NCI-H2227 (cell line): ENCODE results near the gene PANK3.
A peak's percentile ranks its signal among the peaks of the same experiment; 100 is the strongest.
"Not testable (repeated sequence)": the region's sequence is repeated elsewhere in the genome, so short reads cannot be mapped to it uniquely, and the experiment has no call there.

Source experiments
- DNase-seq: peaks from one replicate; lab custom pipeline; 2025; ENCODE audit not compliant: unreplicated experiment; lab: John Stamatoyannopoulos, UW

The PANK3 gene

DNA sequence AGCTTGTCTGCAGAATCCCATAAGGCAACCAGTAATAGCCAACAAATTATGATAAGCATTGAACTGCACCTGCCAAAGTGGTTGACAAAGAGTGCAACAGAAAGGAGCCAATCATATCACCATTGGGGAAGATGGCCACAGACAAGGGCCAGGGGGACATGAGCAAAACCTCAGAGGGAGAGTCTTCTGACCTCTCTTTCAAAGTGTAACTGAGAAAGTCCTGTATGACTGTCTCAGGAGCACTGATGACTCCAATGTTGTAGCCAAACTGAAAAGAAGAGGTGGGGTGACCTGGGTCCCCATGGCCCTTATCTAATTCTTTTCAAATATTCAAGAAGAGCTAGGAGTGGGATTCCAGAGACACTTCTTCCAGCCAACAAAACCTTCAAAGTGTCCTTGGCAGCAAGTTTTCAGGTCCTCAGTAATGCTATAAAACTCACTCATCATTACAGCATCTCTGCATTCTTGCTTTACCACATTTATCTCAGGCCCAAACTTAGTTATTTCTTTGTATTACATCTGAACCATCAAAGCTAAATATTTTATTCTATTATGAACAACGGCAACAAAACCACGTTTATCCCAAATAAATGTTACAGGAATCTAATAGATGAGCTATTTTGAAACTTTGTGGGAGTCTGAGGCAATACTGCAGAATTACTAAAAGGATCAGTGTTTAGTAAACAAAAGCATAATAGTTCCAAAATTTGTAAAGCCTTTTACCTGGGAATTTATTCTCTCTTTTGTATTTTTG is 25.6 kb downstream of the PANK3 start:
- DNase-seq, result no peak

DNA sequence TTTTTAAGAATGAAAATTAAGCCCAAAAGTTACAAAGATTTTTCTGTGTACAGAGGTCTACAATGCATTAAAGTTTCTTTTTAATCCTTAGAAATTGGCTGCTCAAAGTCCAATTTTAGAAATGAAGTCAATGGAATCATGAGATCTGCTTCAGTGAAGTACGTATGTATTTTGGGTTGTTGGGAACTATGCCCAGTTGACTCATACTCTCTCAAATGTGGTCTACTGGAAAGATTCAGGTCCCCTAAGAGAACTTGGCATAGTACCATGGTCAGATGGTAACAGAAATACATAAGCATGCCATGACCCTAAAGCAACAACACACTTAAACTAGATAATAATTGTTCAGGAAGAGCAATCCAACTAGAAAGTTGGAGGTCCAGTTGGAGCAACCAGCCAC is 27.0 kb downstream of the PANK3 start:
- no peak for DNase-seq

DNA sequence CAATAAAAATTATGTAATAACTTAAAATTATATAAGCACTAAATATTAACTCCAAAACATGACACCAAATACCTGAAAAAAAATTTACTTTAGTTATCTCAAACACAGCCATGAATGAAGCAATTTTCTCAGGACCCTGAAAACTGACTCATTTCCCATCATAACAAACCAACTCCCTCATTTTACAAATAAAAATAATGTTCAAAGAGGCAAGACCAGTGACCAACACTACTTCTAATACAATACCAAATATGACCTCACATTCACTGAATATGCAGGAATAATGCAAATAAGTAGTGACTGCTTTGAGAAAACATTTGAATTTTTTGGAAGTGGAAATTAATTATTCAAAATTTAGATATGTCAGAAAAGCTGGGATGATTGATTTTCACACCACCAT is 28.5 kb downstream of the PANK3 start:
- DNase-seq, result no peak

DNA sequence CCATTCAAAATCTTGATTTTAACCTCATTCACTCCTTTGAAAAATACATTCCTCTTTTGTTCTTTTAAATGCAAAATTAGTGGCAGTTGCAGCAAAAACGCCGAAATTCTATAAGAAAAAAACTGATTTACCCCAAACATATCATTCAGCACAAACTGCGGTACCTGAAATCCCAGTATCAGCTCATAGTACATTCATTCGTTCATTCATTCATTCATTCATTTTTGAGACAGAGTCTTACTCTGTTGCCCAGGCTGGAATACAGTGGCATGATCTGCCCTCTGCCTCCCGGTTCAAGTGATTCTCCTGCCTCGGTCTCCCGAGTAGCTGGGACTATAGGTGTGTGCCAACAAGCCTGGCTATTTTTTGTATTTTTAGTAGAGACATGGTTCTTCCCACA is 29.6 kb downstream of the PANK3 start:
- DNase-seq, result no peak

DNA sequence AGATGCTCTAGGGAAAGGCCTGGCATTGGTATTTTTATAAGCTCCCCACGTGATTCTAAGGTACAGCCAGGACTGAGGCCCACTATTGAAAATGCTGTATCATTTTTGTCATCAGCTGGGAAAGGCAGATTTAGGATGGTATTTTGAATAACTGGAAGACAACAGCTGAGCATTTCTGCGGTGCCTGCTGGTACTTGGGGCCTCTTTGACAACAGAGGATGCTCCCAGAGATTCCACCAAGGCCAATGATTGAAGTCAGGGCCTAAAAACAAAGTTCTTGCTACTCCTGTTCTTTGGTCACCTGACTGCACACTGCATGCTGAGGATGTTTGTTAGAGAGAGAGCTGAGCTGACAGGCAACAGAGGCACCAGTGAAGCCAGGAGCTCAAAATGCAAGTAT is 42.0 kb downstream of the PANK3 start:
- no peak for DNase-seq

DNA sequence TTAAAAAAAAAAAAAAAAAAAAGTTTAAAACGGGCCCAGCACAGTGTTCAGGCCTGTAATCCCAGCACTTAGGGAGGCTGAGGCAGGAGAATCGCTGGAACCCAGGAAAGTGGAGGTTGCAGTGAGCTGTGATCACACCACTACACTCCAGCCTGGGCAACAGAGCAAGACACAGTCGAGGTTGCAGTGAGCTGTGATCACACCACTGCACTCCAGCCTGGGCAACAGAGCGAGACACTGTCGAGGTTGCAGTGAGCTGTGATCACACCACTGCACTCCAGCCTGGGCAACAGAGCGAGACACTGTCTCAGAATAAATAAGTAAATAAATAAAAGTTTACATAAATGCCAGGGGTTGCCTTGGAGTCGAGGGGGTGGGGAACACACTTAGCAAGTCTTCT is 44.8 kb downstream of the PANK3 start:
- not testable (repeated sequence) for DNase-seq

DNA sequence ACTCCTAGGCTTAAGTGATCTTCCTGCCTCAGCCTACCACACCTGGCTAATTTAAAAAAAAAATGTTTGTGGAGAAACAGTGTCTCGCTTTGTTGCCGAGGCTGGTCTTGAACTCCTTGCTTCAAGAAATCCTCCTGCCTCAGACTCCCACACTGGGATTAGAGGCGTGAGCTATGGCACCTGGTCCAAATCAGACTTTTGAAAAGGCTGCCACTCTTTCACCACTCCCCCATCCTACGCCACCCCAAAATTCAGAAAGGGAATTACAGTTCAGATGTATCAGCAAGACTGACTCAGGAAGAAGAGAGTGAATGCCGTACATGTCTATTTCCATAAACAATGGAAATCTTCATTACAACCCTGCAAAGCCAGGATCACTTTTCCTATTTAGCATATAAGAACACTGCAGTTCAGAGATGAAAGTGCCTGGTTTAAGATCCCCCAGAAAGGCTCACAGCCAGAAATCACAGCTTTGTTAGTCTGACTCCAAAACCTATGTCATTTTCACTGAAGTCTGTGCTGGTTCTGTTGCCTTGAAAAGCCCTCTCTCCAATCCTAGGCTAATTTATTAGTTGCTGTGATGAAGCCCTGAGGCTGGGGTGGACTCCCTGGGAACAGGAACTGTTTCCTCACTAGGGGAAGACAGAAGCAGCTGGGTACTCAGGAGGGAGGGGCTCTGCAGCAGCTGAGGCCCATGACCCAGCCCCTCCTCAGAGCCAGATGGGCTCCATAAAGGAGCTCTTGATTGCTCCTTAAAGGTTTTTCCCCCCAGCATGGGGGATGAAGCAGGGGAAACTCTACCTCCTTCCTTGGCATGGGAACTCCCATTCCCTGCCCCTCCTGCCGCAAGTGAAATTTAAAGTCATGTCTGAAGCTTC is 46.9 kb downstream of the PANK3 start:
- peak; percentile 26 for DNase-seq

DNA sequence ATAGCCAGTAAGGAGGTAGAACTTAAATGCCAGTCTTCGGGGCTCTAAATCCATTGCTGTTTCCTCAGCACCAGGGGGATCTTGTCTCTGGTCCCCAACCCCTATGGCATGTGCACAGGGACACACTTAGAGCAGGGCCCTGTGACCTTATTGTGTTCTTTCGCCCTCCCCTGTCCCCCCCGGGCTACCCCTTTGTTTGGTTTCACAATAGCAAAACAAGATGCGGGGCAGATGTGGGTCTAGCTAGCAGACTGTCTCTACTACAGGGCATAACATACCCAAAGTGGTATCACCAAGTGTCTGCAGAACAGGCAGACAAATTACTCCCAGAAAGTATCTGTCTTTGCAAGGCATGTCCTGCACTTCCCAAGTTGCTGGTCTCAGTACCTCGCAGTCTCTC is 48.0 kb downstream of the PANK3 start:
- no peak for DNase-seq

DNA sequence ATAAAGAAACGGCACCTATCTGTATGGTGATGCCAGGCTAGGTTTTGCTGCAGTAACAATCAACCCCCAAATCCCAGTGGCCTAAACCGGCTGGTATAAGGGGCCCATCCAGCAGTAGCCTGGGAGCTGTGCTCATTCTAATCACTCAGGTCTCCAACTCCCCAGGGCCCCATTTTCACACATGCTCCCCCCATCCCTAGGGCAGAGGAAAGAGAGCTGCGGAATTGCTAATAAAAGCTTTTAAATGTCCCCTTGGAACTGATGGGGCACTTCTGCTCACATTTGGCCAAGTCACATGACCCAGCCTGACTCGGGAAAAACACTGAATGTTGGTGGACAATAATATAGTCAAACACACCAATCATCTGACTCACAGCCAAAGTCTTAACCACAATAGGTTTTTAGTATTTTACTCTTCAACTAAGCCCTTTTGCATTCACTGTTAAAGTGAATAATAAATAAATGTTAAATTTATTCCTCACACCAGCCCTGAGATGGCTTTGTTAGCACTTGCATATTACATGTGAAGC is 48.5 kb downstream of the PANK3 start:
- no peak for DNase-seq

DNA sequence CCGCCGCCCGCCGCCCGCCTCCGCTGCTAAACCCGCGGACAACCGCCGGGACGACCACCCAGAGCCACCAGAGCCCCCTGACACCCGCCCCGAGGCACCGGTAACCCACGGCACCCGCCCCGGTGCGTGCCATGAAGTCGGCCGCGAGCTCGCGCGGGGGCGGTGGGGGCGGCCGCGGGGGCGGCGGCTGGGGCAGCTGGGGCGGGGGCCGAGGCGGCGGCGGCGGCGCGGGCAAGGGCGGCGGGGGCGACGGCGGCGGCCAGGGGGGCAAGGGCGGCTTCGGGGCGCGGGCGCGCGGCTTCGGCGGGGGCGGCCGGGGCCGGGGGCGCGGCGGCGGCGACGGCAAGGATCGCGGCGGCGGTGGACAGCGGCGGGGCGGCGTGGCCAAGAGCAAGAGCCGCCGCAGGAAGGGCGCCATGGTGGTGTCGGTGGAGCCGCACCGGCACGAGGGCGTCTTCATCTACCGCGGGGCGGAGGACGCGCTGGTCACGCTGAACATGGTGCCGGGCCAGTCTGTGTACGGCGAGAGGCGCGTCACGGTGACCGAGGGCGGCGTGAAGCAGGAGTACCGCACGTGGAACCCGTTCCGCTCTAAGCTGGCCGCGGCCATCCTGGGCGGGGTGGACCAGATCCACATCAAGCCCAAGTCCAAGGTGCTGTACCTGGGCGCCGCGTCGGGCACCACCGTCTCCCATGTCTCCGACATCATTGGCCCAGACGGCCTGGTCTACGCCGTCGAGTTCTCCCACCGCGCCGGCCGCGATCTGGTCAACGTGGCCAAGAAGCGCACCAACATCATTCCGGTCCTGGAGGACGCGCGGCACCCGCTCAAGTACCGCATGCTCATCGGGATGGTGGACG is 49.6 kb downstream of the PANK3 start:
- peak; percentile 25 for DNase-seq

DNA sequence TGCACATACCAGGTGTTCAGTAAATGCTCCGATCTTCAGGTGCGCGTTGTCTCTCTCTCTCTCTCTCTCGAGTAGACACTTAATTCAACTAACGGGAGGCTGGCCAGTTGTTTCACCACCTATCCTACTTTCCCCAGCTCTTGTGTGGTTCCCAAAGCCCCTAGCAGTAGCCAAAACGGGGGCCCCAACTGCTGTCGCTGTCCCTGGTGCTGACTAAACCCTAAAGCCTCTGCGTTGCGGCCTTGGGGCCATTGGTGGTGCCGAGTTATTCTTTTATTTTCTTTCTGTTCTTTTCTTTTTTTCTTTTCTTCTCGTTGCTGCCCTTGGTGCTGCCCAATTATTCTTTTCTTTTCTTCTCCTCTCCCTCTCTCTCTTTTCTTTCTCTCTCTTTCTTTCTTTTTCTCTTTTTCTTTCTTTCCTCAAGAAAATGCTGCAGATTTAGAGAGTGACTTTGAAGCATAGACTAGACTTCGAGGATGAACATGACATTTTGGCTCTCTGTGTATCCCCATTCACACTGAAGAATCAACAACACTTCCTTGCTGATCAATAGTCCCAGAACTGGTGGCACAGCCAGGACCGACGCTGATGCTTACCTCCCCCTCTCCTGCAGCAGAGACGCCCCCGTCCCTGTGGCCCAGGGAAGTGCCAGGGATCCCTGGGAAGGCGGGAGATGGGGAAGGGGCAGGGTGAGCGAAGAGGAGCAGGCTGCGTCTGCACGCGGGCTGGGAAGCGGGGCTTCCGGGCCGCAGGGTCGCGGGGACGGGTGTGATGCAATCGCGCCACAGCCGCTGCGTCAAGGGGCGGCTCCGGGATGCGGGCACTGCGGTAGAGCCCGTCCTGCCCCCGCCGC is 50.4 kb downstream of the PANK3 start, which contains the start of gene FBLL1:
Gene FBLL1, plus strand, starts transcription at position 785 of the 853 bp plus-strand sequence. CDS start 200 bp downstream, outside the sequence.
- peak; percentile 66 for DNase-seq

DNA sequence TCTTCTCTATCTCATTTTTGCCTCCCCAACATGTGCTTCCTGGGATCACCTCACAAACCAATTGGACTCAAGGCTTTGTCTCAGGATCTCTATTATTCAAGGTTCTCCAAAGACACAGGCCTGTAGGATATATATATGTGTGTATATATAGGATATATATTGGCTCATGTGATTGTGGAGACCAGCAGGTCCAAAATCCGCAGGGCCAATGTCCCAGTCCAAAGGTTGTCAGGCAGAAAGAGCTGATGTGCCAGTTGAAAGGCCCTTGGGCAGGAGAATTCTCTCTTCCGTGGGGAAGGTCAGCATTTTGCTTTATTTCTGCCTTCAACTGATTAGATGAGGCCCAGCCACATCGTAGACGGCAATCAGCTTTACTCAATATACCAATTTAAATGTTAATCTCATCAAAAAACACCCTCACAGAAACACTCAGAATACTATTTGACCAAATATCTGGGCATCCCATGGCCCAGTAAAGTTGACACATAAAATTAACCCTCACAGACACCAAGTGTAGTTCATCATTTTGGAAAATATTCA is 51.3 kb downstream of the PANK3 start:
- no peak for DNase-seq

DNA sequence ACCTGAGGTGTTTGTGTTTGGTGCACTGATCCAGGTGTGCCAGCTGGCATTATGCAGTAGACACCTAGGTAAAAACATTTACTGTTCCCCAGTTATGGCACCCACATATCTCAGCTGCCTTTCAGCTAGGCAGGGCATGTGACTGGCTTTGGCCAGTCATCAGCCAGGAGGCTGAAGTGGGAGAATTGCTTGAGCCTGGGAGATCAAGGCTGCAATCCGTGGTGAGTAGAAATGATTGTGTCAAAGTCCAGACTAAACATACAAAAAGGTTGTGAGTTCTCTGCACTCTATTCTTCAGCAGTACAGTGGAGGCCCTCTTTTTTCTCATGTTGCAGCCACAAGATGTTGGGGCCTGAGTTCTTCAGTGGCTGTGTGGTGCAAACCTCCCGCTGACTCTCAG is 53.3 kb downstream of the PANK3 start:
- no peak for DNase-seq

DNA sequence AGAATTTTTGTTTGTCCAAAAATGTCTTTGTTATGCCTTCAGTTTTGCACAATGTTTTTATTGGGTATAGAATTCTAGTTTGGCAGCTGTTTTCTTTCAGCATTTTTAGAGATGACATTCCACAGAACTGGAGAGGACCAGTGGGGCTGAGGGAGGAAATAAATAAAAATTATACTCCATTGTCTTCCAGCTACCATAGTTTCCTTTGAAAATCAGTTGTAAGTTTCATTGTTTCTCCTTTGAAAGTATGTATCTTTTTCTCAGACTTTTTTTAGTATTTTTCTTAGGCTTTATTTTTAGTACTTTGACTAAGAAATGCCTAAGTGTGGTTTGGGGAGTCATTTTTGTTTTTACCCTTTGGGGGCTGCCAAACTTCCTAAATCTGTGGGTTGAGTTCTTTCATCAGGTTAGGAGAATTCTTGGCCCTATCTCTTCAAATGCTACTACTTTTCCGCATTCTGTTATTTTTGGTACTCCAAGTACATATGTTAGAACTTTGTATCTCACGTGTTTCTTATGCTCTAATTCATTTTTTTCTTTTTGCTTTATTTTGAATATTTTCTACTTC is 65.2 kb downstream of the PANK3 start:
- no peak for DNase-seq

DNA sequence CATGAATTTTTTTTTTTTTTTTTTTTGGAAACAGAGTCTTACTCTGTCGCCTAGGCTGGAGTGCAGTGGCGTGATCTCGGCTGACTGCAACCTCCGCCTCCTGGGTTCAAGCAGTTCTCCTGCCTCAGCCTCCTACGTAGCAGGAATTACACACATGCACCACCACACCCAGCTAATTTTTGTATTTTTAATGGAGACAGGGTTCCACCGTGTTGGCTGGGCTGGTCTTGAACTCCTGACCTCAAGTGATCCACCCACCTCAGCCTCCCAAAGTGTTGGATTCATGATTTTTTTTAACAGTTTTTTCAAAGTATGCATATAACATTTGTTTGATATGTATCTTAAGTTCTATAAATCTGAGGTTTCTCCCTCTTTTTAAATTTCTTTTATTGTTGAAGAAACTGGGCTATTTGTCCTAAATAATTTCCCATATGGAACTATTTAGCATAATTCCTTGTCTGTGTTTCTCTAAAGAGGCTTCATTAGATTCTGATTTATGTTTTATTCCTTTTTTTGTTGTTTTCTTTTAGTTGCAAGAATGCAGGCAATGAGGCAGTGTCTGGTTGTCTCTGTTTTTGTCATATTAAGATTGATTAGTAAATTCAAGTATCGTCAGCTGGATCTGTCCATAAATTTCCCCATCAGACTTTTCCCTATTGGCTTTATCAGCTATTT is 76.5 kb downstream of the PANK3 start:
- no peak for DNase-seq
